LNCaP clone FGC (cell line): ENCODE measurements around the gene WNK1.
"Not testable (repeated sequence)": the region's sequence is repeated elsewhere in the genome, so short reads cannot be mapped to it uniquely, and the experiment has no call there.

Experiments
- DNase-seq: peaks from one replicate; pipeline ENCODE4 v3.0.0-alpha.2; 2011; ENCODE audit warnings: low read depth
- H3K4me3 ChIP-seq: 2 replicates; pipeline ENCODE4 v1.5.1; 2011; ENCODE audit warnings: mild to moderate bottlenecking, low read depth, low read length, control low read depth
- TF ChIP-seq, protein P1 (sequence below): IDR thresholded peaks from 2 replicates; pipeline ENCODE4 v1.5.1; 2012; ENCODE audit warnings: mild to moderate bottlenecking; ENCODE audit not compliant: control insufficient read depth, insufficient read depth; ENCODE audit errors: extremely low read depth

WNK1 gene

DNA sequence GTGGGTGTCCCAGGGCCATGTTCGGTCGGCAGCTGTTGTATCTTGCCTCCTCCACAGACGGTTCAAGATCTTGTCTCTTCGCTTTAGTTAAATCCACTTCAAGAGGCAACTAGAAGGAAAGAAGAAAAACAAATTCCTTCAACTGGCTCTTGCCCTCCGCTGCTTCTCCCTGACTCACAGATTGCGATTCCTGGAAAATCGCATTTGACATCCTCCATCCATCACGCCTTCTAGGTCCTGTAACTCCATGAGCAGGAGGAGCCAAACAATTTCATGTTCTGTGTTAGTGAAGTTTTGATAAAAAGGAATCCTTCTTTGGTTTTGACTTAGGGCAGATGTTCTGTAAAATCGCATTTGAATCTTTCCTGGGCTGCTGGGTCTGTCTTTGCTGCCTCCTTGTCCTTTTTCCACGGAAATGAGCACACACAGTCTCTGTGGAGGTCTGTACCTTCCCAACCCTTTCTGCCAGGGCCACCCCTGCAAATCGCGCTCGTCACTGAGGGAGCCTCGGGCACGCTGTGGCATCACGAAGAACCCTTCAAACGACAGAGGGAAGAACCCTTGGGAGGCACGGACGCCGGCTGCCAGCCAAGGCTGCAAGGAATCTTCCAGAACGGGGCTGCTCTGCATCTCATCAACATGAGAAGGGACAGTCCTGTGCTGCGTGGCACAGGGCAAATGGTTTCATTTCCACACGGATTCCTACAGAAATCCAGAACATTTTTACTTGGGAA, 164.5 kb downstream of the WNK1 start:
- H3K4me3 ChIP-seq = no peak overlapping the region
- TF ChIP-seq, protein P1, sequence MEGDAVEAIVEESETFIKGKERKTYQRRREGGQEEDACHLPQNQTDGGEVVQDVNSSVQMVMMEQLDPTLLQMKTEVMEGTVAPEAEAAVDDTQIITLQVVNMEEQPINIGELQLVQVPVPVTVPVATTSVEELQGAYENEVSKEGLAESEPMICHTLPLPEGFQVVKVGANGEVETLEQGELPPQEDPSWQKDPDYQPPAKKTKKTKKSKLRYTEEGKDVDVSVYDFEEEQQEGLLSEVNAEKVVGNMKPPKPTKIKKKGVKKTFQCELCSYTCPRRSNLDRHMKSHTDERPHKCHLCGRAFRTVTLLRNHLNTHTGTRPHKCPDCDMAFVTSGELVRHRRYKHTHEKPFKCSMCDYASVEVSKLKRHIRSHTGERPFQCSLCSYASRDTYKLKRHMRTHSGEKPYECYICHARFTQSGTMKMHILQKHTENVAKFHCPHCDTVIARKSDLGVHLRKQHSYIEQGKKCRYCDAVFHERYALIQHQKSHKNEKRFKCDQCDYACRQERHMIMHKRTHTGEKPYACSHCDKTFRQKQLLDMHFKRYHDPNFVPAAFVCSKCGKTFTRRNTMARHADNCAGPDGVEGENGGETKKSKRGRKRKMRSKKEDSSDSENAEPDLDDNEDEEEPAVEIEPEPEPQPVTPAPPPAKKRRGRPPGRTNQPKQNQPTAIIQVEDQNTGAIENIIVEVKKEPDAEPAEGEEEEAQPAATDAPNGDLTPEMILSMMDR = no peak
- DNase-seq = no peak

GRCh38 chr12:920676-921075, 168.3 kb downstream of the WNK1 start:
- no peak overlapping the region for H3K4me3 ChIP-seq
- DNase-seq = no peak
- TF ChIP-seq, protein P1 = no peak

GRCh38 chr12:922285-922684, 169.9 kb downstream of the WNK1 start:
- TF ChIP-seq, protein P1 = no peak
- DNase-seq = no peak
- no peak overlapping the region for H3K4me3 ChIP-seq

DNA sequence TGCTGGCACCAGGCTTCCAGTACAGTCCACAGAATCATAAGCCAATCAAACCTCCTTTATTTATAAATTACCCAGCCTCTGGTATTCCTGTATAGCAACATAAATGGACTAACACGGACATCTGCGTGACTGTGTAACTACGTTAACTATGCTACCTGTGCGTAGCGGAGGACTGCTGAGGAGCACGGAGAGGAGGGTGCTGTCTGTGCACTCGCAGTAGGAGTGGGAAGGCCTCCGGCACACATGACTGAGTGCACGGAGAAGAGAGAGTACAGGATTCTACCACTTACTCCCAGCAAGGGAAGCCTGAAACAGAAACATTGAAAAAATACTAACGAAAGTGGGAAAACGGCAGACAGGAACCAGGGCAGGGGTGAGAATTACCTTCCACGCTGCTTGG, 174.3 kb downstream of the WNK1 start:
- H3K4me3 ChIP-seq = no peak overlapping the region
- DNase-seq = no peak
- TF ChIP-seq, protein P1 = no peak

DNA sequence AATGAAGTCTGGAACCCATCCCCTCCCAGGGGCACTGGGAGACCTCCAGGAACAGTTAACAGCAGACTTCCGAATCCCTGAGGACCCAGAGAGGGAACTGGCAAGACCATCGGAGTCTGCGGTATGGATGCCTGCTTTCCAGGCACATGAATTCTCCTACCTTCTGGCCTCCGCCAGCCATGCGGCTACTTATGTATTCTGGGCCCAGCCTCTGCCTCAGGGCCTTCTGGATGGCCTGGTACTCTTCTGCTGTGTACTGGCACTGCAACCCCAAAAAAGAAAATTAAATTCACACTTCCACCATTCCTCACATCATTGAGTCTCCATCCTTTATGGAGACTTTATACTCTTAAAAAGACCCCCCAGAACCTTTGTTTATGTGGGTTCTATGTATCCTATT, 178.7 kb downstream of the WNK1 start:
- TF ChIP-seq, protein P1 = no peak
- no peak overlapping the region for H3K4me3 ChIP-seq
- DNase-seq = no peak

DNA sequence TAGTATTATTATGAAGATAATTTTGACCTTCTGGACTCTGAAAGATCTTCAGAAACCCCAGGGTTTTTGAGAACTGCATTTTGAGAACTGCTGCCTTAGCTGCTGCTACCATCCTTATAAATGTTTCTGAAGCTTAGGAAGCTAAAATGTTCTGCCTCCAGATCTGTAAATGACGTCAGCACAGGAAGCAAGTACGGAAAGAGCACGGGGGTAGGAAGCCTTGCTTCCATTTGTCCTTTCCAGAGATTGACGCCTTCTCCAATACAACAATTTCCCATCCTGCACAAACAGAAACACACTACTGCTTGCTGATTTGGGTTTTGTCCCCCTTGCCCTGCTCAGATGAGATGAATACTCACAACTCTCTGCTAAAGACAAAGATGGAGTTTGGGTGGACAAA, 179.2 kb downstream of the WNK1 start:
- no peak for DNase-seq
- no peak overlapping the region for H3K4me3 ChIP-seq
- TF ChIP-seq, protein P1 = no peak

GRCh38 chr12:935891-936290, 183.5 kb downstream of the WNK1 start:
- DNase-seq, H3K4me3 ChIP-seq: not testable (repeated sequence)
